Adrenal gland (tissue), 19 donors: ENCODE data around the gene TM7SF2. TPM values are rescaled to one million over a fixed set of nuclear protein-coding genes. Genes with fewer than 3 reads are reported as not detected.
A peak's percentile ranks its signal among the peaks of the same experiment; 100 is the strongest.

Experiments used
- DNase-seq, 7 donors: peaks; one replicate each; pipeline ENCODE4 v3.0.0-alpha.2; 2019 to 2020
- H3K27ac ChIP-seq, 5 donors: fragments of 200-600 bp; sonication (generic) in 4 of 5; 1 replicate in 3 of 5; 2 replicates in 2 of 5; pipeline versions ENCODE4 v1.5.1 to v1.8.0; 2016 to 2020; ENCODE audit warnings: mild to moderate bottlenecking in 1 of 5
- H3K27me3 ChIP-seq: fragments of 200-600 bp; 2 replicates; pipeline ENCODE4 v1.8.0; 2021
- H3K36me3 ChIP-seq, 2 donors: fragments of 200-600 bp; replicated peaks in 1 of 2; 1 replicate in 1 of 2; 2 replicates in 1 of 2; pipeline versions ENCODE4 v1.5.1 to v1.8.0; 2018 to 2022
- H3K4me1 ChIP-seq, 2 donors: fragments of 200-600 bp; replicated peaks in 1 of 2; 1 replicate in 1 of 2; 2 replicates in 1 of 2; pipeline versions ENCODE4 v1.5.1 to v1.8.0; 2018 to 2021
- H3K4me3 ChIP-seq, 4 donors: fragments of 200-600 bp; sonication (generic) in 3 of 4; one replicate each; pipeline ENCODE4 v1.5.1; 2016 to 2018
- H3K9me3 ChIP-seq, 3 donors: fragments of 200-600 bp; sonication (generic) in 1 of 3; replicated peaks in 1 of 3; 1 replicate in 2 of 3; 2 replicates in 1 of 3; pipeline versions ENCODE4 v1.5.1 to v1.8.0; 2016 to 2021
- POLR2A ChIP-seq, 2 donors: fragments of 450-650 bp; IDR thresholded peaks; one replicate each; pipeline ENCODE4 v1.6.1; 2017; ENCODE audit warnings: antibody characterized with exemption in 2 of 2, mild to moderate bottlenecking in 2 of 2, moderate library complexity in 1 of 2
- WGBS, 4 donors: extraction: QIAGEN DNeasy Blood & Tissue Kit in 2 of 4; methylation state at CpG; one replicate each; pipeline versions ENCODE4 v1.1.5 to v1.1.7; 2013 to 2017; 5-methylcytosine and 5-hydroxymethylcytosine counted together
- intact Hi-C, 2 donors: fragments of 100-400 bp; cut with DNase I; formaldehyde crosslinking; loops; one replicate each; pipeline versions ENCODE4 v1.14.1 to v1.15.0; 2022 to 2023
- long read RNA-seq, 10 donors: library from polyadenylated mRNA in 3 of 10; unstranded in 2 of 10; stranded (forward) in 1 of 10; transcript quantifications; one replicate each; pipeline ENCODE4 v2.0.0 and lab custom pipeline, GENCODE V29; 2021 to 2026
- polyA plus RNA-seq, 3 donors: library from polyadenylated mRNA; stranded (reverse); fragments of 200-250 nt in 2 of 3; fragments of 350-450 nt in 1 of 3; fragmentation: Illumina TruSeq in 1 of 3; extraction: RNeasy Lipid Tissue Mini Kit (QIAGEN cat#74804) in 1 of 3; gene quantifications; one replicate each; pipeline ENCODE4 v1.2.3, GENCODE V29; 2013 to 2014
- total RNA-seq, 9 donors: library from RNA; depleted of rRNA in 4 of 9; stranded (reverse); fragments of >200 nt in 4 of 9; fragments of 120-200 nt in 1 of 9; fragmentation: NEBNext Ultra II Directional in 1 of 9; extraction: Animal tissue kit (Norgen Biotek cat#: 25700) in 1 of 9; gene quantifications; one replicate each; pipeline versions ENCODE4 v1.1.0 to v1.2.4, GENCODE V29; 2013 to 2023
- TF ChIP-seq, protein P1 (sequence below), 6 experiments: fragments of 450-650 bp in 4 of 6; fragments of 200-600 bp in 2 of 6; sonication (generic) in 1 of 6; IDR thresholded peaks; 1 replicate in 5 of 6; 2 replicates in 1 of 6; pipeline versions ENCODE4 v1.5.1 to v1.8.0; 2016 to 2021; ENCODE audit warnings: antibody characterized with exemption in 6 of 6, mild to moderate bottlenecking in 2 of 6, moderate library complexity in 1 of 6
- donor health status: healthy with polysubstance abuse.
- donor health status: Bipolar disorder and iron deficiency.
- donor health status: DM: yes; HTN: yes; CAD: no.
- donor health status: DM: no; HTN: no; CAD: no.
- donor health status: DM: no; HTN: no; CAD: no.
- donor health status: DM: yes; HTN: yes; CAD: no.

The TM7SF2 gene
- 1,000 to 10,000 TPM in 2 of 9 donors, 100 to 1,000 TPM in 7; 278 to 1,807 (median 711) TPM for total RNA-seq
- 100 to 1,000 TPM; 259 to 849 (median 589) TPM for polyA plus RNA-seq
- long read RNA-seq, donor 1, transcript TM7SF2-202 (9 exons, 1,490 nt), result minor isoform, 5 of 629 reads
- long read RNA-seq, donor 1, transcript TM7SF2-201 (10 exons, 1,722 nt), result major isoform, 357 of 629 reads
- long read RNA-seq, donor 1, transcript TM7SF2-217 (8 exons, 2,094 nt), result minor isoform, 6 of 629 reads
- long read RNA-seq, donor 1, partial matches to known transcripts, result 184 of 629 reads
- long read RNA-seq, donor 1, other reads (novel, unspliced or antisense), result 71 of 629 reads
- long read RNA-seq, donor 2, transcript TM7SF2-201 (10 exons, 1,722 nt), result major isoform, 328 of 605 reads
- long read RNA-seq, donor 2, partial matches to known transcripts, result 215 of 605 reads
- long read RNA-seq, donor 2, other reads (novel, unspliced or antisense), result 45 of 605 reads
- long read RNA-seq, donor 3, transcript TM7SF2-201 (10 exons, 1,722 nt), result major isoform, 268 of 449 reads
- long read RNA-seq, donor 3, transcript TM7SF2-217 (8 exons, 2,094 nt), result minor isoform, 6 of 449 reads
- long read RNA-seq, donor 3, partial matches to known transcripts, result 126 of 449 reads
- long read RNA-seq, donor 3, other reads (novel, unspliced or antisense), result 42 of 449 reads
- long read RNA-seq, donor 4, transcript TM7SF2-216 (9 exons, 1,671 nt), result minor isoform, 10 of 2,754 reads
- long read RNA-seq, donor 4, transcript TM7SF2-201 (10 exons, 1,722 nt), result major isoform, 2,232 of 2,754 reads
- long read RNA-seq, donor 4, transcript TM7SF2-217 (8 exons, 2,094 nt), result minor isoform, 11 of 2,754 reads
- long read RNA-seq, donor 4, partial matches to known transcripts, result 103 of 2,754 reads
- long read RNA-seq, donor 4, other reads (novel, unspliced or antisense), result 394 of 2,754 reads
- long read RNA-seq, donor 5, transcript TM7SF2-216 (9 exons, 1,671 nt), result minor isoform, 9 of 1,713 reads
- long read RNA-seq, donor 5, transcript TM7SF2-217 (8 exons, 2,094 nt), result minor isoform, 26 of 1,713 reads
- long read RNA-seq, donor 5, transcript TM7SF2-202 (9 exons, 1,490 nt), result minor isoform, 12 of 1,713 reads
- long read RNA-seq, donor 5, transcript TM7SF2-201 (10 exons, 1,722 nt), result major isoform, 1,374 of 1,713 reads
- long read RNA-seq, donor 5, partial matches to known transcripts, result 30 of 1,713 reads
- long read RNA-seq, donor 5, other reads (novel, unspliced or antisense), result 261 of 1,713 reads
- long read RNA-seq, donor 6, transcript TM7SF2-201 (10 exons, 1,722 nt), result major isoform, 457 of 603 reads
- long read RNA-seq, donor 6, transcript TM7SF2-217 (8 exons, 2,094 nt), result minor isoform, 5 of 603 reads
- long read RNA-seq, donor 6, partial matches to known transcripts, result 30 of 603 reads
- long read RNA-seq, donor 6, other reads (novel, unspliced or antisense), result 107 of 603 reads
- long read RNA-seq, donor 7, transcript TM7SF2-201 (10 exons, 1,722 nt), result major isoform, 122 of 310 reads
- long read RNA-seq, donor 7, partial matches to known transcripts, result 162 of 310 reads
- long read RNA-seq, donor 7, other reads (novel, unspliced or antisense), result 17 of 310 reads
- long read RNA-seq, donor 8, transcript TM7SF2-226 (2 exons, 493 nt), result minor isoform, 7 of 864 reads
- long read RNA-seq, donor 8, transcript TM7SF2-217 (8 exons, 2,094 nt), result minor isoform, 10 of 864 reads
- long read RNA-seq, donor 8, transcript TM7SF2-202 (9 exons, 1,490 nt), result minor isoform, 9 of 864 reads
- long read RNA-seq, donor 8, transcript TM7SF2-201 (10 exons, 1,722 nt), result major isoform, 457 of 864 reads
- long read RNA-seq, donor 8, partial matches to known transcripts, result 291 of 864 reads
- long read RNA-seq, donor 8, other reads (novel, unspliced or antisense), result 75 of 864 reads
- long read RNA-seq, donor 9, transcript TM7SF2-202 (9 exons, 1,490 nt), result minor isoform, 5 of 476 reads
- long read RNA-seq, donor 9, transcript TM7SF2-201 (10 exons, 1,722 nt), result major isoform, 302 of 476 reads
- long read RNA-seq, donor 9, partial matches to known transcripts, result 113 of 476 reads
- long read RNA-seq, donor 9, other reads (novel, unspliced or antisense), result 46 of 476 reads
- long read RNA-seq, donor 10, transcript TM7SF2-201 (10 exons, 1,722 nt), result major isoform, 164 of 215 reads
- long read RNA-seq, donor 10, transcript TM7SF2-222 (5 exons, 560 nt), result minor isoform, 9 of 215 reads
- long read RNA-seq, donor 10, partial matches to known transcripts, result 20 of 215 reads
- long read RNA-seq, donor 10, other reads (novel, unspliced or antisense), result 14 of 215 reads

DNA sequence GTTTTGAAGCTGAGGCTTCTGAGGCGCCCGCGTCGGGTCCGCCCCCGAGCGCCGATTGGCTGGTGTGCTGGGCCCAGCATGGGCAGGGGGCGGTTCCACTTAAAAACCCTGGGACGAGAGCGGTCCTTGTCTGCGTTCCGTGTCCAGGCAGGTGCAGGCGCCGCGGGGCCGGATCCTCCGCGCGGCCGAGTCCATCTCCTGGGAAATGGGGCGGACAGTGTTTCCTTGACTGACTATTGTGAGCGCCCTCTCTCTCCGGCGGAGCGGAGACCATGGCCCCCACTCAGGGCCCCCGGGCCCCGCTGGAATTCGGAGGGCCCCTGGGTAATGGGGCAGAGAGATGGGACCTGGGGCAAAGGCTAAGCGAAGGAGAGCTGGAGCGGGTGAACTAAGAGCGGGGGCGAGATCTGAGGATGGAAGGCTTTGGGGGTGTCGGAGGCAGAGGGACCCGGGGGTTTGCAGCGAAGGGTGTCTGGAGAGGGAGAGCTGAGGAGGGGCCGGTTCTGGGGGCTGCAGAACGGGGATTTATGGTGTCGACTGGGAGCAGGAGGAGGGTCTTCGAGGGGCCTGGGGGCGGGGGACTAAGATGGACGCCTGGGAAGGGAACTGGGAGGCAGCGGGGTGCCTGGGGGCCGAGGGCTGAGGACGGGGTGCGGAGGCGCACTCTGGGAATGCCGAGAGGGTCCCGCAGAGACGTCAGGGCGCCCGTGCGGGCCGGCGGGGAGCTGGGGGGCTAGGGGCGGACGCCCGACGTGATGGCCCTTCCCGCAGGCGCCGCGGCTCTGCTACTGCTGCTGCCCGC is at the start of gene TM7SF2:
Gene TM7SF2, plus strand, starts transcription at position 129 of the 802 bp plus-strand sequence. Its CDS starts 144 bp downstream, at position 273.
- 0 to 1% (median 1%) methylated on average over 29 to 64 of the region's 64 CpGs for WGBS, 4 donors
- no peaks in the 10 kb centered on the region for H3K9me3 ChIP-seq
- peaks cover 49 to 62% of the 10 kb centered on the region in 2 donors for H3K4me1 ChIP-seq
- H3K4me3 ChIP-seq, result peak within 1 kb of the TSS in 3 of 4 donors; percentile 49 to 75 (median 64)
- peak within 1 kb of the TSS; percentile 40 to 95 (median 89) for H3K27ac ChIP-seq
- TF ChIP-seq, protein P1, sequence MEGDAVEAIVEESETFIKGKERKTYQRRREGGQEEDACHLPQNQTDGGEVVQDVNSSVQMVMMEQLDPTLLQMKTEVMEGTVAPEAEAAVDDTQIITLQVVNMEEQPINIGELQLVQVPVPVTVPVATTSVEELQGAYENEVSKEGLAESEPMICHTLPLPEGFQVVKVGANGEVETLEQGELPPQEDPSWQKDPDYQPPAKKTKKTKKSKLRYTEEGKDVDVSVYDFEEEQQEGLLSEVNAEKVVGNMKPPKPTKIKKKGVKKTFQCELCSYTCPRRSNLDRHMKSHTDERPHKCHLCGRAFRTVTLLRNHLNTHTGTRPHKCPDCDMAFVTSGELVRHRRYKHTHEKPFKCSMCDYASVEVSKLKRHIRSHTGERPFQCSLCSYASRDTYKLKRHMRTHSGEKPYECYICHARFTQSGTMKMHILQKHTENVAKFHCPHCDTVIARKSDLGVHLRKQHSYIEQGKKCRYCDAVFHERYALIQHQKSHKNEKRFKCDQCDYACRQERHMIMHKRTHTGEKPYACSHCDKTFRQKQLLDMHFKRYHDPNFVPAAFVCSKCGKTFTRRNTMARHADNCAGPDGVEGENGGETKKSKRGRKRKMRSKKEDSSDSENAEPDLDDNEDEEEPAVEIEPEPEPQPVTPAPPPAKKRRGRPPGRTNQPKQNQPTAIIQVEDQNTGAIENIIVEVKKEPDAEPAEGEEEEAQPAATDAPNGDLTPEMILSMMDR (IDR thresholded peaks at IDR 0.05), result no peak
- peak; percentile 98 to 100 for TF ChIP-seq POLR2A (IDR thresholded peaks at IDR 0.05)
- DNase-seq, result peak; percentile 96 to 99 (median 98)
- intact Hi-C loops, result no loop called here
- H3K27me3 ChIP-seq, result no peaks in the 10 kb centered on the region
- H3K36me3 ChIP-seq, result peaks cover 0 to 42% of the 10 kb centered on the region in 2 donors

DNA sequence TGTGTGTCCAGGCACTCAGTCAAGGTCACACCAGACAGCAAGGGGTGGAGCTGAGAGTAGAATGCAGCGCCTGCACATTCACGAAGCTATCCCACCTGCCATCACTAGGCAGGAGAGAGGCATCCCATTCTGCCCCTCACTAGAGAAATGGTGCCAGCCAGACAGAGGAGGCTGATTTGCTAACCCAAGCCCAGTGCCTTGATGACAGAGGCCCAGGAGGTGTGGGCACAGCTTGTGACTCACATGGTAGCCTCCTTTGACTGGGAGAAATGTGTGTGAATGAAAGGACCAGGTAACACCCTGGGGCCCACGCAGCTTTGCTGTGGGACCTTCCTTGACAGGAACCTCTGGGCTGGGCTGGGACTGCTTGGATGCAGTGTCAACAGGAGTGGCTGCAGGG is 48.1 kb upstream of the TM7SF2 start:
- no peaks in the 10 kb centered on the region for H3K9me3 ChIP-seq
- H3K4me1 ChIP-seq, result no peaks in the 10 kb centered on the region
- H3K27me3 ChIP-seq, result no peaks in the 10 kb centered on the region
- no peak overlapping the region for H3K27ac ChIP-seq
- intact Hi-C loops, result no loop called here
- H3K4me3 ChIP-seq, result no peak overlapping the region
- 70 to 100% (median 78%) methylated on average over 1 to 3 of the region's 3 CpGs for WGBS, 4 donors
- DNase-seq, result no peak
- TF ChIP-seq, protein P1 (IDR thresholded peaks at IDR 0.05), result no peak
- no peak for TF ChIP-seq POLR2A (IDR thresholded peaks at IDR 0.05)
- H3K36me3 ChIP-seq, result no peaks in the 10 kb centered on the region

DNA sequence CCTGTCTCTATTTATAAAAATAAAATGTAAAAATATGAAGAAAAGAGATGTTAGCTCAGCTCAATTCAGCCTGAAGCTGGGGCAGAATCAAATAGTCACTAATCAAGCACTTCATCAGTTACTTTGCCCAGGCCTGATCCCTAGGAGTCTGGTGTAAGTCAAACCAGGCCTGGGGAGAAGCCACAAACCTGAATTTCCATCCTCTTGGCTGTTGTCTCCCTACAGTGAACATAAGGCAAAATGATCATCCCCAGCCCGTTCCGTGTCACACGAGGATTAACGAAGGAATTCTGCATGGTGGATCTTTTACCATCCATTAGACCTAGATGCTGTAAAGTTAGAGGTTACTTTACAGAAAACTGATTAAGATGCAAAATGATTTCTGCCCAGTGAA is 46.8 kb upstream of the TM7SF2 start:
- Histone ChIP-seq H3K27ac (no peak overlapping the region), H3K9me3 (no peaks in the 10 kb centered on the region), H3K36me3 (no peaks in the 10 kb centered on the region), H3K4me1 (no peaks in the 10 kb centered on the region), H3K4me3 (no peak overlapping the region), H3K27me3 (no peaks in the 10 kb centered on the region)
- 89 to 94% (median 91%) methylated on average over 4 of the region's 4 CpGs for WGBS, 4 donors
- TF ChIP-seq POLR2A (IDR thresholded peaks at IDR 0.05), result no peak
- TF ChIP-seq, protein P1 (IDR thresholded peaks at IDR 0.05), result no peak
- DNase-seq, result no peak
- intact Hi-C loops, result no loop called here
